Measurements from ENCODE around the gene IFT27. TPM values are rescaled to one million over a fixed set of nuclear protein-coding genes. Genes with fewer than 3 reads are reported as not detected.
A peak's percentile ranks its signal among the peaks of the same experiment; 100 is the strongest.

Gene IFT27
- polyA plus RNA-seq, 3 donors: 50.4 to 68.0 (median 66.3) TPM

GRCh38 chr22:36806835-36807234, 30.9 kb upstream of the IFT27 start:
- no peak for DNase-seq

- no peak for DNase-seq
Observed at GRCh38 chr22:36803358-36803757, 27.4 kb upstream of the IFT27 start.

- no peak for DNase-seq
Observed at GRCh38 chr22:36798674-36799066, 22.8 kb upstream of the IFT27 start.

- DNase-seq: no peak
Observed at GRCh38 chr22:36797911-36798673, 22.2 kb upstream of the IFT27 start.

GRCh38 chr22:36797374-36797773, 21.5 kb upstream of the IFT27 start:
- DNase-seq: no peak

- no peak for DNase-seq
Observed at GRCh38 chr22:36796552-36797175, 20.7 kb upstream of the IFT27 start.

GRCh38 chr22:36795633-36796032, 19.7 kb upstream of the IFT27 start:
- no peak for DNase-seq

GRCh38 chr22:36790648-36791047, 14.7 kb upstream of the IFT27 start:
- no peak for DNase-seq

GRCh38 chr22:36787204-36787988, 11.5 kb upstream of the IFT27 start:
- DNase-seq: no peak

GRCh38 chr22:36783743-36784142, 7.8 kb upstream of the IFT27 start:
- DNase-seq: no peak

- DNase-seq: peak; percentile 58
Observed at GRCh38 chr22:36781656-36782627, 6.0 kb upstream of the IFT27 start.

GRCh38 chr22:36778020-36778419, 2.1 kb upstream of the IFT27 start:
- no peak for DNase-seq

GRCh38 chr22:36776722-36777121, 803 bp upstream of the IFT27 start:
- DNase-seq: no peak

GRCh38 chr22:36775586-36775963, 344 bp downstream of the IFT27 start:
- DNase-seq: peak; percentile 50

- no peak for DNase-seq
Observed at GRCh38 chr22:36773935-36774334, 2.0 kb downstream of the IFT27 start.

GRCh38 chr22:36772451-36772850, 3.5 kb downstream of the IFT27 start:
- no peak for DNase-seq

GRCh38 chr22:36771356-36772063, 4.4 kb downstream of the IFT27 start:
- no peak for DNase-seq

GRCh38 chr22:36770513-36771231, 5.2 kb downstream of the IFT27 start:
- DNase-seq: no peak

- DNase-seq: no peak
Observed at GRCh38 chr22:36769541-36770512, 6.1 kb downstream of the IFT27 start.

All from renal pelvis (tissue), 4 donors.